ENCODE measurements around the gene IL6.

DNA sequence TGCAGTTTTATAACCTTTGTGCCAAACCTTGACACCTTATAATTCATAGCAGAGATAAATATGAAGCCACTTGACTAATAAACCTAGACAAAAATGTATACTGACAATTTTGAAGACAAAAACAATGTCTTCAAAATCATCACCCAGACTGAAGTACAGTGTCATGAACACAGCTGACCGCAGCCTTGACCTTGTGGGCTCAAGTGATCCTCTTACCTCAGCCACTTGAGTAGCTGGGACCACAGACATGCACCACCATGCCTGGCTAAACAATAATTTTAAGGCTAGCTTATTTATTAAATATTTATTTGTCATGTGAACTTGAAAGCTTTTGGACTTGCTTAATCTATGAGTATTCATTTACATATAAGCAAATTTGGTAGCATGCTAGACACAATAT is 24.3 kb downstream of the IL6 start:
- TF ChIP-seq POLR2A (IDR thresholded peaks at IDR 0.05) = no peak
- TF ChIP-seq, protein P1, sequence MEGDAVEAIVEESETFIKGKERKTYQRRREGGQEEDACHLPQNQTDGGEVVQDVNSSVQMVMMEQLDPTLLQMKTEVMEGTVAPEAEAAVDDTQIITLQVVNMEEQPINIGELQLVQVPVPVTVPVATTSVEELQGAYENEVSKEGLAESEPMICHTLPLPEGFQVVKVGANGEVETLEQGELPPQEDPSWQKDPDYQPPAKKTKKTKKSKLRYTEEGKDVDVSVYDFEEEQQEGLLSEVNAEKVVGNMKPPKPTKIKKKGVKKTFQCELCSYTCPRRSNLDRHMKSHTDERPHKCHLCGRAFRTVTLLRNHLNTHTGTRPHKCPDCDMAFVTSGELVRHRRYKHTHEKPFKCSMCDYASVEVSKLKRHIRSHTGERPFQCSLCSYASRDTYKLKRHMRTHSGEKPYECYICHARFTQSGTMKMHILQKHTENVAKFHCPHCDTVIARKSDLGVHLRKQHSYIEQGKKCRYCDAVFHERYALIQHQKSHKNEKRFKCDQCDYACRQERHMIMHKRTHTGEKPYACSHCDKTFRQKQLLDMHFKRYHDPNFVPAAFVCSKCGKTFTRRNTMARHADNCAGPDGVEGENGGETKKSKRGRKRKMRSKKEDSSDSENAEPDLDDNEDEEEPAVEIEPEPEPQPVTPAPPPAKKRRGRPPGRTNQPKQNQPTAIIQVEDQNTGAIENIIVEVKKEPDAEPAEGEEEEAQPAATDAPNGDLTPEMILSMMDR (IDR thresholded peaks at IDR 0.05) = no peak

Data from right lobe of liver (tissue), 4 donors.